ENCODE data around the gene AGBL3.

The AGBL3 gene

DNA sequence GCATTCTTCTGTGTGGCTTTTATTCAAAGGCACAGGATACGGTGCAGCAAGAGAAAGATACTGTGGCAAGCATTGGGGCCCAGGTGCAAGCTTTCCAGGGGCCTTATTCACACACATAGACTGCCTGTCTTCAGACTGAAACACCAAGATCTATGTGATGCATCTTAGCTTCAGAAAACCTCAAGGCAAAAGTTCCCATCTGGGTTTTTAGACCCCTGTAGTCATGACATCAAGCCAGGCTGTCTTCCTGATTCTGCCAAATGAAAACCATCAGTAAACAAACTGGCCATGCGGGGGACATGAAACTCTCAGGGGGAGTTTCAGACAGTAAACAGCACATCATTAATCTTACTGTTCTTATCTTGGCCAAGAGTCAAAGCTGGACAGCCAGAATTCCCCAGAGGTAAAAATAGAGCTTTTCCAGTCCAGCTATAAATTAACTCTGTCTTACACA lies 9.8 kb downstream of the AGBL3 start:
- no peak for TF ChIP-seq EZH2 (IDR thresholded peaks at IDR 0.05; ENCODE audit: borderline replicate concordance, low read depth, low read length, severe bottlenecking)
- TF ChIP-seq, protein P1, sequence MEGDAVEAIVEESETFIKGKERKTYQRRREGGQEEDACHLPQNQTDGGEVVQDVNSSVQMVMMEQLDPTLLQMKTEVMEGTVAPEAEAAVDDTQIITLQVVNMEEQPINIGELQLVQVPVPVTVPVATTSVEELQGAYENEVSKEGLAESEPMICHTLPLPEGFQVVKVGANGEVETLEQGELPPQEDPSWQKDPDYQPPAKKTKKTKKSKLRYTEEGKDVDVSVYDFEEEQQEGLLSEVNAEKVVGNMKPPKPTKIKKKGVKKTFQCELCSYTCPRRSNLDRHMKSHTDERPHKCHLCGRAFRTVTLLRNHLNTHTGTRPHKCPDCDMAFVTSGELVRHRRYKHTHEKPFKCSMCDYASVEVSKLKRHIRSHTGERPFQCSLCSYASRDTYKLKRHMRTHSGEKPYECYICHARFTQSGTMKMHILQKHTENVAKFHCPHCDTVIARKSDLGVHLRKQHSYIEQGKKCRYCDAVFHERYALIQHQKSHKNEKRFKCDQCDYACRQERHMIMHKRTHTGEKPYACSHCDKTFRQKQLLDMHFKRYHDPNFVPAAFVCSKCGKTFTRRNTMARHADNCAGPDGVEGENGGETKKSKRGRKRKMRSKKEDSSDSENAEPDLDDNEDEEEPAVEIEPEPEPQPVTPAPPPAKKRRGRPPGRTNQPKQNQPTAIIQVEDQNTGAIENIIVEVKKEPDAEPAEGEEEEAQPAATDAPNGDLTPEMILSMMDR (IDR thresholded peaks at IDR 0.05; ENCODE audit: borderline replicate concordance, extremely low read depth, low read length, poor library complexity, severe bottlenecking), result no peak
- no peak for ATAC-seq (ENCODE audit: insufficient read depth, low read depth)

DNA sequence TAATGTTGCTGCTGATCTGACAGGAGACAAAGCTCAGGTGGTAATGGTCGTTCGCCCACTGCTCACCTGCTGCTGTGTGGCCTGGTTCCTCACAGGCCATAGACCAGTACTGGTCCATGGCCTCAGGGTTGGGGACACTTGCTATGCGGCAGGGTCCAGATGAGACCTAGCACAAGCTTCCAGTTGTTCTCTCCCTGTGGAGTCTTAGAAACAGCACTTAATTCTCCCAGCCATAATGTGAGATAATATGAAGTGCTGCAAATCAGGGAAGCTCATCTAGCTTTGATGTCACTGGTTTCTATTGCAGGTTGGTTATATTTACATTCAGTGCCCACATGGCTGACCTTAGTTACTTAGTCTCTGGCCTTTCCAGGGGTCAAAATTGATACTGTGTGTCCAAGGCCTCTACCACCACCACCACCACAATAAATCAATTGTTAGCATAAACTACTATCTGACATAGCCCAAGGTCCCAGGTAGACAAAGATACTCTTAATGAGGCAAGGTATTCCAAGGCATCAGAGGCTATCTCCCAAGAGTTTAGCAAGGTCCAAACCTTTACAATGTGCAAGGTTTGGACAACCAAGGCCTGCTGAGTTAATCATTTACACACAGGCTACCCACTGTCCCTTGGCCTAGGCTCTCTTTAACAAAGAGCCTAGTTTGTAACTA lies 11.0 kb downstream of the AGBL3 start:
- no peaks in the 10 kb centered on the region for H3K4me1 ChIP-seq (ENCODE audit: insufficient read depth, low read length)
- DNase-seq, result no peak
- TF ChIP-seq, protein P1 (IDR thresholded peaks at IDR 0.05; ENCODE audit: borderline replicate concordance, extremely low read depth, low read length, poor library complexity, severe bottlenecking), result no peak
- TF ChIP-seq EZH2 (IDR thresholded peaks at IDR 0.05; ENCODE audit: borderline replicate concordance, low read depth, low read length, severe bottlenecking), result no peak
- H3K9me3 ChIP-seq (ENCODE audit: insufficient read depth, low read length, severe bottlenecking), result no peaks in the 10 kb centered on the region
- H4K20me1 ChIP-seq (ENCODE audit: insufficient read depth, low read length), result no peaks in the 10 kb centered on the region
- H2AFZ ChIP-seq (ENCODE audit: low read depth, low read length), result no peak overlapping the region
- H3K9ac ChIP-seq (ENCODE audit: low read depth, low read length), result no peak overlapping the region
- no peak for ATAC-seq (ENCODE audit: insufficient read depth, low read depth)
- H3K27me3 ChIP-seq (ENCODE audit: insufficient read depth, low read length, poor library complexity), result no peaks in the 10 kb centered on the region
- no peak overlapping the region for H3K4me2 ChIP-seq (ENCODE audit: insufficient read depth, low read length)
- H3K4me3 ChIP-seq (ENCODE audit: low read depth in 1 of 2, low read length in 2 of 2), result no peak overlapping the region
- peaks cover 36% of the 10 kb centered on the region; the same call in 1 of the 2 replicates for H3K36me3 ChIP-seq (ENCODE audit: insufficient read depth, low read length)
- H3K79me2 ChIP-seq (ENCODE audit: insufficient read depth, low read length), result no peaks in the 10 kb centered on the region
- no peak overlapping the region for H3K27ac ChIP-seq (ENCODE audit: low read length)

More for the DNA sequence above, 9.8 kb downstream of the AGBL3 start:
- Histone ChIP-seq H4K20me1 (ENCODE audit: insufficient read depth, low read length) (0 out of 2 replicates have a peak, but pooled peaks cover 3% of the 10 kb centered on the region), H2AFZ (ENCODE audit: low read depth, low read length) (no peak overlapping the region), H3K79me2 (ENCODE audit: insufficient read depth, low read length) (no peaks in the 10 kb centered on the region), H3K4me1 (ENCODE audit: insufficient read depth, low read length) (no peaks in the 10 kb centered on the region), H3K9me3 (ENCODE audit: insufficient read depth, low read length, severe bottlenecking) (no peaks in the 10 kb centered on the region), H3K4me3 (ENCODE audit: low read depth in 1 of 2, low read length in 2 of 2) (no peak overlapping the region), H3K27ac (ENCODE audit: low read length) (no peak overlapping the region), H3K27me3 (ENCODE audit: insufficient read depth, low read length, poor library complexity) (no peaks in the 10 kb centered on the region), H3K9ac (ENCODE audit: low read depth, low read length) (no peak overlapping the region), H3K4me2 (ENCODE audit: insufficient read depth, low read length) (no peak overlapping the region), H3K36me3 (ENCODE audit: insufficient read depth, low read length) (peaks cover 41% of the 10 kb centered on the region; the same call in 1 of the 2 replicates)
- DNase-seq, result no peak

DNA sequence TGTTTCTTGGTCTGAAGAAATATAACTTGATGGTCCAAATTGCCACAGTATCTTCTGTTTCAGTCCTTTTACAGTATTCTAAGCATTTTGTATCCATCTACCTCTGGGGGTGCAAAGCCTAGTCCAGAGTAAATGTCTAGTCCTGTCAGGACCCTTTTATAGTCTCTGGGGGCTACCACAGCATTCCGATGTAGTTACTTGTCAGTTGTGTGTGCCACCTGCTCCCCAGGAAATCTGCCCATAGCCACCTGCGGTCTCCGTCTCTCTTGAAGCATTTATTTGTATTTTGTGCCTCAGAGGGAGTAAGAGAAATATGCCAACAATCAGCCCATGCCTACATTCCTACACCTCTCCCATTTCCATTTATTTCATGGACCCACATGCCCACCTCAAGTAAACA lies 12.8 kb downstream of the AGBL3 start:
- H3K79me2 ChIP-seq (ENCODE audit: insufficient read depth, low read length), result no peaks in the 10 kb centered on the region
- no peak overlapping the region for H3K4me2 ChIP-seq (ENCODE audit: insufficient read depth, low read length)
- H3K9ac ChIP-seq (ENCODE audit: low read depth, low read length), result no peak overlapping the region
- DNase-seq, result no peak
- H2AFZ ChIP-seq (ENCODE audit: low read depth, low read length), result no peak overlapping the region
- no peaks in the 10 kb centered on the region for H3K4me1 ChIP-seq (ENCODE audit: insufficient read depth, low read length)
- peaks cover 23% of the 10 kb centered on the region; the same call in 1 of the 2 replicates for H3K36me3 ChIP-seq (ENCODE audit: insufficient read depth, low read length)
- H3K27me3 ChIP-seq (ENCODE audit: insufficient read depth, low read length, poor library complexity), result no peaks in the 10 kb centered on the region
- no peaks in the 10 kb centered on the region for H3K9me3 ChIP-seq (ENCODE audit: insufficient read depth, low read length, severe bottlenecking)
- no peak overlapping the region for H3K27ac ChIP-seq (ENCODE audit: low read length)
- H4K20me1 ChIP-seq (ENCODE audit: insufficient read depth, low read length), result no peaks in the 10 kb centered on the region
- no peak overlapping the region for H3K4me3 ChIP-seq (ENCODE audit: low read depth in 1 of 2, low read length in 2 of 2)
- TF ChIP-seq EZH2 (IDR thresholded peaks at IDR 0.05; ENCODE audit: borderline replicate concordance, low read depth, low read length, severe bottlenecking), result no peak
- TF ChIP-seq, protein P1 (IDR thresholded peaks at IDR 0.05; ENCODE audit: borderline replicate concordance, extremely low read depth, low read length, poor library complexity, severe bottlenecking), result no peak
- ATAC-seq (ENCODE audit: insufficient read depth, low read depth), result no peak

Data from DND-41 (cell line).